Loucy (cell line): ENCODE data around the gene SDF2L1.

Experiments
- H2AFZ ChIP-seq: fragments of 200-600 bp; sonication (generic); 2 replicates; pipeline ENCODE4 v1.6.0; 2016; ENCODE audit warnings: antibody characterized with exemption, mild to moderate bottlenecking, low read length, moderate library complexity
- H3F3A ChIP-seq: fragments of 200-600 bp; 2 replicates; pipeline ENCODE4 v1.6.0; 2016; ENCODE audit warnings: antibody characterized with exemption, low read depth, mild to moderate bottlenecking
- H3K27me3 ChIP-seq: fragments of 200-600 bp; sonication (generic); 2 replicates; pipeline ENCODE4 v1.6.1; 2014; ENCODE audit warnings: low read length, mild to moderate bottlenecking; ENCODE audit not compliant: insufficient read depth, poor library complexity, severe bottlenecking
- H3K36me3 ChIP-seq: fragments of 200-600 bp; sonication (generic); 2 replicates; pipeline ENCODE4 v1.6.1; 2016; ENCODE audit warnings: low read length; ENCODE audit not compliant: insufficient read depth
- H3K4me1 ChIP-seq: fragments of 200-600 bp; sonication (generic); 2 replicates; pipeline ENCODE4 v1.5.1; 2014; ENCODE audit warnings: low read length, mild to moderate bottlenecking; ENCODE audit not compliant: insufficient read depth, poor library complexity, severe bottlenecking
- H3K4me2 ChIP-seq: fragments of 200-600 bp; sonication (generic); 2 replicates; pipeline ENCODE4 v1.6.0; 2014; ENCODE audit warnings: antibody characterized with exemption, low read length, low read depth, mild to moderate bottlenecking; ENCODE audit not compliant: poor library complexity, severe bottlenecking
- H3K4me3 ChIP-seq: fragments of 200-600 bp; sonication (generic); 2 replicates; pipeline ENCODE4 v1.5.1; 2014; ENCODE audit warnings: low read length, mild to moderate bottlenecking, mixed read lengths; ENCODE audit not compliant: poor library complexity, severe bottlenecking
- H3K79me2 ChIP-seq: fragments of 200-600 bp; sonication (generic); 2 replicates; pipeline ENCODE4 v1.6.1; 2014; ENCODE audit warnings: low read length; ENCODE audit not compliant: insufficient read depth
- H3K9ac ChIP-seq: fragments of 200-600 bp; sonication (generic); 2 replicates; pipeline ENCODE4 v1.6.0; 2014; ENCODE audit warnings: mild to moderate bottlenecking, low read depth, low read length, moderate library complexity; ENCODE audit not compliant: poor library complexity, severe bottlenecking
- H3K9me2 ChIP-seq: fragments of 200-600 bp; sonication (generic); replicated peaks from 2 replicates; pipeline ENCODE4 v1.6.1; 2016; ENCODE audit warnings: low read depth, low read length, mixed read lengths
- H3K9me3 ChIP-seq: fragments of 200-600 bp; sonication (generic); 2 replicates; pipeline ENCODE4 v1.6.1; 2014; ENCODE audit warnings: mild to moderate bottlenecking, antibody characterized with exemption, low read length, low read depth; ENCODE audit not compliant: insufficient read depth
- H4K20me1 ChIP-seq: fragments of 200-600 bp; sonication (generic); 2 replicates; pipeline ENCODE4 v1.6.0; 2014; ENCODE audit warnings: antibody characterized with exemption, low read length, mild to moderate bottlenecking; ENCODE audit not compliant: insufficient read depth, poor library complexity, severe bottlenecking
- EZH2phosphoT487 ChIP-seq: fragments of 200-600 bp; IDR thresholded peaks from 2 replicates; pipeline ENCODE4 v1.6.1; 2018; ENCODE audit warnings: antibody characterized with exemption, mild to moderate bottlenecking, moderate library complexity, borderline replicate concordance
- TF ChIP-seq, protein P1 (sequence below): fragments of 200-600 bp; sonication (generic); conservative IDR thresholded peaks from 2 replicates; pipeline ENCODE4 v1.5.1; 2014; ENCODE audit warnings: mild to moderate bottlenecking, antibody characterized with exemption, low read length

The SDF2L1 gene, protein sequence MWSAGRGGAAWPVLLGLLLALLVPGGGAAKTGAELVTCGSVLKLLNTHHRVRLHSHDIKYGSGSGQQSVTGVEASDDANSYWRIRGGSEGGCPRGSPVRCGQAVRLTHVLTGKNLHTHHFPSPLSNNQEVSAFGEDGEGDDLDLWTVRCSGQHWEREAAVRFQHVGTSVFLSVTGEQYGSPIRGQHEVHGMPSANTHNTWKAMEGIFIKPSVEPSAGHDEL

DNA sequence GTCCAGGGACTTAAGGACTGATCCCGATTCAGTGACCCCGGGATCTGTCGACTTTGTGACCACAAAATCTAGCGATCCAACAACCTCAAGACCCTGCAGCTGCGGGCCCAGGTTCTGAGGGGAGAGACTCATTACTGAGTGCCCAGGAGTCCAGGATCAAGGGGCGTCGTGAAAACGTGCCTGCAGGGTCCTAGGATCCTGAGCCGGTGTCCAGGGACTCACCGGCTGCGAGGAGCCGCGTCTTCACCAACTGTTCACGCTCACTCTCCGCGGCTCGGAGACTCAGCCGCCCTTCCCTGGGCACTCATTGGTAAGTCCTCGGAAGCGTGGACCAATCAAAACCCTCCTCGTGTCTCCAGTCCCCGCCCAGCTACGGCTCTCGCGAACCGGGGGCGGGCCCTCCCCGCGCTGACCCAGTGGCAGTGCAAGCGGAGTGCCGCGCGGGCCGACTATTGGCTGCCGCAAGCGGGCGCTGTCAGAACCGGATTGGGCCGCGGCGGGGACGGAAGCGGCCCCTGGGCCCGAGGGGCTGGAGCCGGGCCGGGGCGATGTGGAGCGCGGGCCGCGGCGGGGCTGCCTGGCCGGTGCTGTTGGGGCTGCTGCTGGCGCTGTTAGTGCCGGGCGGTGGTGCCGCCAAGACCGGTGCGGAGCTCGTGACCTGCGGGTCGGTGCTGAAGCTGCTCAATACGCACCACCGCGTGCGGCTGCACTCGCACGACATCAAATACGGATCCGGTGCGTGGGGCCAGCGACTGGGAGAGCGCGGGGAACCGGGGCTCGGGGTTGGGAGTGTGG lies at the start of gene SDF2L1:
Gene SDF2L1, plus strand, starts transcription at position 514 of the 795 bp plus-strand sequence. Its CDS starts 35 bp downstream, at position 549.
- Histone ChIP-seq H2AFZ (peak within 1 kb of the TSS; percentile 90), H3F3A (no peaks in the 10 kb centered on the region), H3K4me2 (peak within 1 kb of the TSS; percentile 90), H3K27me3 (peaks cover 4% of the 10 kb centered on the region), H3K9ac (peak within 1 kb of the TSS; percentile 99), H3K9me3 (no peaks in the 10 kb centered on the region), H3K36me3 (no peaks in the 10 kb centered on the region; the same call in 1 of the 2 replicates), H3K79me2 (peaks cover 26% of the 10 kb centered on the region), H3K9me2 (no peaks in the 10 kb centered on the region), H3K4me1 (peaks cover 24% of the 10 kb centered on the region), H3K4me3 (peak within 1 kb of the TSS; percentile 98), H4K20me1 (peaks cover 6% of the 10 kb centered on the region)
- TF ChIP-seq, protein P1, sequence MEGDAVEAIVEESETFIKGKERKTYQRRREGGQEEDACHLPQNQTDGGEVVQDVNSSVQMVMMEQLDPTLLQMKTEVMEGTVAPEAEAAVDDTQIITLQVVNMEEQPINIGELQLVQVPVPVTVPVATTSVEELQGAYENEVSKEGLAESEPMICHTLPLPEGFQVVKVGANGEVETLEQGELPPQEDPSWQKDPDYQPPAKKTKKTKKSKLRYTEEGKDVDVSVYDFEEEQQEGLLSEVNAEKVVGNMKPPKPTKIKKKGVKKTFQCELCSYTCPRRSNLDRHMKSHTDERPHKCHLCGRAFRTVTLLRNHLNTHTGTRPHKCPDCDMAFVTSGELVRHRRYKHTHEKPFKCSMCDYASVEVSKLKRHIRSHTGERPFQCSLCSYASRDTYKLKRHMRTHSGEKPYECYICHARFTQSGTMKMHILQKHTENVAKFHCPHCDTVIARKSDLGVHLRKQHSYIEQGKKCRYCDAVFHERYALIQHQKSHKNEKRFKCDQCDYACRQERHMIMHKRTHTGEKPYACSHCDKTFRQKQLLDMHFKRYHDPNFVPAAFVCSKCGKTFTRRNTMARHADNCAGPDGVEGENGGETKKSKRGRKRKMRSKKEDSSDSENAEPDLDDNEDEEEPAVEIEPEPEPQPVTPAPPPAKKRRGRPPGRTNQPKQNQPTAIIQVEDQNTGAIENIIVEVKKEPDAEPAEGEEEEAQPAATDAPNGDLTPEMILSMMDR: peak; percentile 5; the same call in 1 of the 2 replicates
- no peak for TF ChIP-seq EZH2phosphoT487

DNA sequence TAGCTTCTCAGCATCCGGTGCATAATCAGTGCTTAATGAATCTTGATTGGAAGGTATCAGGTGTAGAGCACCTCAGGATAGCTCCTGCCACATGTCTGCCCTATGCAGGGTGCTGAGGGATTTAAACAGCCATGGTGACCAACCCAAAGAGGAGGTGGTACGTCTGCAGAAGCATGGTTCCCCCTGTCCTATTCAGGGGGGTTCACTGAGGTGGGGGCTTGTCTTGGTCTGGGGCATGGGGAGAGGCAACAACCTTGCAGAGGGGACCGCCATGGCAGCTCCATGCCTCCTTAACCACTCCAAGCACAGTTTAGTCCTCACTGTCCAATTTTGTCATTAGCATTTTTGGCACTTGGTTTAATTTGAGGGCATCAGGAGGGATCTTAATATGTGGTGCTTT lies 49.7 kb upstream of the SDF2L1 start:
- Histone ChIP-seq H2AFZ (no peak overlapping the region), H3K9me3 (no peaks in the 10 kb centered on the region), H3K4me2 (no peak overlapping the region), H3K4me3 (no peak overlapping the region), H3K27me3 (no peaks in the 10 kb centered on the region), H3K4me1 (peaks cover 3% of the 10 kb centered on the region), H3K36me3 (peaks cover 72% of the 10 kb centered on the region; the same call in 1 of the 2 replicates), H3F3A (no peaks in the 10 kb centered on the region), H3K9me2 (no peaks in the 10 kb centered on the region), H4K20me1 (peaks cover 87% of the 10 kb centered on the region), H3K9ac (no peak overlapping the region), H3K79me2 (peaks cover 97% of the 10 kb centered on the region)
- TF ChIP-seq, protein P1: no peak
- TF ChIP-seq EZH2phosphoT487: no peak

DNA sequence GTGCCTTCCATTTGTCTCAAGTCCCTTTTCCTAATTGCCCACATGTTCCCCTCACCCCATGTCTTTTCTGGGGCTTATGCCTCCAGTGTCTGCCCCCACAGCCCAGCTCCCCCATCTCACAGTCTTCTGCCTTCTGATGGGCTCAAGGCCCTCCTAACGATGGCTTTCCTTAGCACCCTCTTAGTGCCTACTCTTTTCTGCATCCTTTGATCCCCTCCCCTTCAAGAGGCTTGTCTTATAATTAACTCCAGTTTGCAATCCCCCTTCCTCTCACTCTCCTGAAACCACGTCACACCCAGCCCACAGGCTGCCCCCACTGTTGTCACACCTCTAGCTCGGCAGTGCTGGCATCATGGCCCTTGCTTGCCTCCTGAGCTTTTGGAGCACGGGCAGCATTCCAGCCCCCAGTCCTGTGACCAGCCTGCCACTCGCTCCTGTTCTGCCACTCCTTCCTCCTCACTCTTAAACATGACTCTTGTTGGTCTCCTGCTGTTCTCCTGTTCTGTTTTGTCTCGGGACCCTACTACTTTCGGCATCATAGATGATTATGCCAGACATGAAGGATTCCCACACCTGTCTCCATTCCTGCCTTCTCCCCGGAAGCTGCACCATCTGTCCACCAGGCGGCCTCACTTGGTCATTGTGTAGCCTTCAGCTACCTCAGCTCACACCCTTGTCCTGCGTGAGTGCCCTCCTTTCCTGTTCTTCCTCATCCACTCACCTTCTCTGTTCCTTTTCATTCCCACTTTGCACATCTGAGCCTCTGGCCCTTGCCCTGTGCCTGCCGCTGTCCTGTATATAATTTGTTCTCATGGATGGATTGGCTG lies 48.5 kb upstream of the SDF2L1 start:
- no peaks in the 10 kb centered on the region for H3K9me3 ChIP-seq
- H3K4me2 ChIP-seq: no peak overlapping the region
- no peaks in the 10 kb centered on the region for H3F3A ChIP-seq
- H3K9me2 ChIP-seq: no peaks in the 10 kb centered on the region
- H3K36me3 ChIP-seq: peaks cover 65% of the 10 kb centered on the region; the same call in 1 of the 2 replicates
- no peak overlapping the region for H2AFZ ChIP-seq
- peaks cover 88% of the 10 kb centered on the region for H4K20me1 ChIP-seq
- no peak overlapping the region for H3K4me3 ChIP-seq
- peaks cover 98% of the 10 kb centered on the region for H3K79me2 ChIP-seq
- no peak overlapping the region for H3K9ac ChIP-seq
- H3K4me1 ChIP-seq: peaks cover 3% of the 10 kb centered on the region
- TF ChIP-seq, protein P1: peak; percentile 30; the same call in 1 of the 2 replicates
- no peak for TF ChIP-seq EZH2phosphoT487
- H3K27me3 ChIP-seq: no peaks in the 10 kb centered on the region
